ENCODE data around the gene CDAN1. TPM values are rescaled to one million over a fixed set of nuclear protein-coding genes. Genes with fewer than 3 reads are reported as not detected.
"Not testable (repeated sequence)": the region's sequence is repeated elsewhere in the genome, so short reads cannot be mapped to it uniquely, and the experiment has no call there.

Gene CDAN1
- total RNA-seq, 4 donors from 2014 or later: 9.1 to 16.5 (median 10.7) TPM

- H3K9me3 ChIP-seq: no peaks in the 10 kb centered on the region
- TF ChIP-seq CTCF (IDR thresholded peaks at IDR 0.05): no peak
- no peak for TF ChIP-seq POLR2A (IDR thresholded peaks at IDR 0.05)
- H3K27me3 ChIP-seq: no peaks in the 10 kb centered on the region
Measured at GRCh38 chr15:42691770-42692169, 45.2 kb downstream of the CDAN1 start.

GRCh38 chr15:42691308-42691707, 45.6 kb downstream of the CDAN1 start:
- TF ChIP-seq CTCF (IDR thresholded peaks at IDR 0.05): no peak
- no peak for TF ChIP-seq POLR2A (IDR thresholded peaks at IDR 0.05)
- Histone ChIP-seq H3K27ac (no peak overlapping the region), H3K4me3 (no peak overlapping the region), H3K27me3 (no peaks in the 10 kb centered on the region), H3K9me3 (no peaks in the 10 kb centered on the region), H3K4me1 (no peaks in the 10 kb centered on the region), H3K36me3 (peaks cover 0 to 26% (median 0%) of the 10 kb centered on the region in 3 donors)
- DNase-seq: no peak

More at GRCh38 chr15:42691770-42692169, 45.2 kb downstream of the CDAN1 start:
- Histone ChIP-seq H3K36me3 (peaks cover 0 to 23% (median 0%) of the 10 kb centered on the region in 3 donors), H3K4me1 (no peaks in the 10 kb centered on the region), H3K27ac (no peak overlapping the region), H3K4me3 (no peak overlapping the region)
- DNase-seq: no peak

GRCh38 chr15:42688301-42688700, 48.6 kb downstream of the CDAN1 start:
- no peak for DNase-seq
- Histone ChIP-seq H3K4me1 (no peaks in the 10 kb centered on the region), H3K36me3 (peaks cover 0 to 27% (median 0%) of the 10 kb centered on the region in 3 donors), H3K9me3 (no peaks in the 10 kb centered on the region), H3K27me3 (no peaks in the 10 kb centered on the region), H3K27ac (no peak overlapping the region), H3K4me3 (no peak overlapping the region)
- TF ChIP-seq CTCF (IDR thresholded peaks at IDR 0.05): no peak
- TF ChIP-seq POLR2A (IDR thresholded peaks at IDR 0.05): no peak

GRCh38 chr15:42687740-42688139, 49.2 kb downstream of the CDAN1 start:
- peaks cover 0 to 29% (median 0%) of the 10 kb centered on the region in 3 donors for H3K36me3 ChIP-seq
- no peak for DNase-seq

GRCh38 chr15:42686281-42686680, 50.6 kb downstream of the CDAN1 start:
- no peak for DNase-seq
- no peak overlapping the region for H3K27ac ChIP-seq
- peaks cover 0 to 35% (median 0%) of the 10 kb centered on the region in 3 donors for H3K36me3 ChIP-seq
- H3K9me3 ChIP-seq: no peaks in the 10 kb centered on the region
- TF ChIP-seq POLR2A (IDR thresholded peaks at IDR 0.05): no peak
- TF ChIP-seq CTCF (IDR thresholded peaks at IDR 0.05): no peak
- no peaks in the 10 kb centered on the region for H3K27me3 ChIP-seq
- H3K4me1 ChIP-seq: no peaks in the 10 kb centered on the region
- no peak overlapping the region for H3K4me3 ChIP-seq

More at GRCh38 chr15:42687740-42688139, 49.2 kb downstream of the CDAN1 start:
- no peak for TF ChIP-seq CTCF (IDR thresholded peaks at IDR 0.05)
- TF ChIP-seq POLR2A (IDR thresholded peaks at IDR 0.05): no peak
- Histone ChIP-seq H3K27me3 (no peaks in the 10 kb centered on the region), H3K27ac (no peak overlapping the region), H3K4me3 (no peak overlapping the region), H3K9me3 (no peaks in the 10 kb centered on the region), H3K4me1 (no peaks in the 10 kb centered on the region)

- no peak for DNase-seq
- Histone ChIP-seq H3K9me3 (no peaks in the 10 kb centered on the region), H3K4me1 (no peaks in the 10 kb centered on the region), H3K4me3 (no peak overlapping the region), H3K27ac (no peak overlapping the region), H3K27me3 (no peaks in the 10 kb centered on the region), H3K36me3 (peaks cover 0 to 42% (median 0%) of the 10 kb centered on the region in 3 donors)
- TF ChIP-seq CTCF (IDR thresholded peaks at IDR 0.05) (no peak), POLR2A (IDR thresholded peaks at IDR 0.05) (no peak)
Measured at GRCh38 chr15:42681119-42681518, 55.8 kb downstream of the CDAN1 start.

- H3K4me3 ChIP-seq, H3K27ac ChIP-seq, DNase-seq, H3K27me3 ChIP-seq, H3K9me3 ChIP-seq, H3K4me1 ChIP-seq: not testable (repeated sequence)
- peaks cover 0 to 48% (median 0%) of the 10 kb centered on the region in 3 donors for H3K36me3 ChIP-seq
Measured at GRCh38 chr15:42680142-42680482, 56.8 kb downstream of the CDAN1 start.
